ENCODE results near the gene OR52D1.

- TF ChIP-seq GATA3 (IDR thresholded peaks at IDR 0.05; ENCODE audit: low read depth, low read length) = no peak
- TF ChIP-seq GATA2 (IDR thresholded peaks at IDR 0.05; ENCODE audit: low read depth, low read length) = no peak
Measured at GRCh38 chr11:5476186-5476819, 12.2 kb upstream of the OR52D1 start.

Measured in SH-SY5Y (cell line).